H9 (cell line): ENCODE measurements around the gene GPC6. TPM values are rescaled to one million over a fixed set of nuclear protein-coding genes. Genes with fewer than 3 reads are reported as not detected.

Source experiments
- DNase-seq: peaks from one replicate; pipeline ENCODE4 v3.0.0-alpha.2; 2017
- H2AFZ ChIP-seq: one replicate; pipeline ENCODE4 v1.6.1; 2013; ENCODE audit warnings: mild to moderate bottlenecking, low read length, control low read depth, moderate library complexity
- H2AK5ac ChIP-seq: 2 replicates; pipeline ENCODE4 v1.6.1; 2013; ENCODE audit warnings: low read length, control low read depth, mixed read lengths; ENCODE audit not compliant: insufficient read length
- H2BK120ac ChIP-seq: one replicate; pipeline ENCODE4 v1.6.1; 2013; ENCODE audit warnings: low read depth, mild to moderate bottlenecking, low read length, control low read depth, inconsistent platforms; ENCODE audit not compliant: poor library complexity, severe bottlenecking
- H2BK12ac ChIP-seq: 2 replicates; pipeline ENCODE4 v1.6.1; 2013; ENCODE audit warnings: low read length, control low read depth, mixed read lengths, low read depth; ENCODE audit not compliant: insufficient read length
- H2BK15ac ChIP-seq: 2 replicates; pipeline ENCODE4 v1.6.1; 2013; ENCODE audit warnings: low read depth, low read length, control low read depth
- H2BK20ac ChIP-seq: one replicate; pipeline ENCODE4 v1.6.1; 2013; ENCODE audit warnings: low read depth, mild to moderate bottlenecking, low read length, control low read depth, inconsistent platforms; ENCODE audit not compliant: poor library complexity, severe bottlenecking
- H2BK5ac ChIP-seq: 2 replicates; pipeline ENCODE4 v1.6.1; 2013; ENCODE audit warnings: low read length, control low read depth, mixed read lengths; ENCODE audit not compliant: insufficient read length
- H3K14ac ChIP-seq: 2 replicates; pipeline ENCODE4 v1.6.1; 2013; ENCODE audit warnings: low read length, control low read depth; ENCODE audit not compliant: insufficient read depth
- H3K18ac ChIP-seq: 2 replicates; pipeline ENCODE4 v1.6.1; 2013; ENCODE audit warnings: low read depth, mild to moderate bottlenecking, mixed read lengths, low read length, control low read depth; ENCODE audit not compliant: insufficient read length
- H3K23ac ChIP-seq: 2 replicates; pipeline ENCODE4 v1.6.1; 2013; ENCODE audit warnings: low read length, control low read depth, mixed read lengths, low read depth; ENCODE audit not compliant: insufficient read length
- H3K23me2 ChIP-seq: 2 replicates; pipeline ENCODE4 v1.6.1; 2013; ENCODE audit warnings: low read depth, mild to moderate bottlenecking, mixed read lengths, low read length, control low read depth; ENCODE audit not compliant: insufficient read length, poor library complexity, severe bottlenecking
- H3K27ac ChIP-seq: 2 replicates; pipeline ENCODE4 v1.5.1; 2013; ENCODE audit warnings: low read length, control low read depth, mixed read lengths, low read depth; ENCODE audit not compliant: insufficient read length
- H3K27me3 ChIP-seq: 2 replicates; pipeline ENCODE4 v1.6.1; 2013; ENCODE audit warnings: low read length, control low read depth, inconsistent platforms; ENCODE audit not compliant: insufficient read depth
- H3K4ac ChIP-seq: 2 replicates; pipeline ENCODE4 v1.6.1; 2013; ENCODE audit warnings: low read depth, mild to moderate bottlenecking, control low read depth, inconsistent platforms, low read length, moderate library complexity
- H3K4me1 ChIP-seq: 2 replicates; pipeline ENCODE4 v1.6.1; 2013; ENCODE audit warnings: low read length, control low read depth, inconsistent platforms; ENCODE audit not compliant: insufficient read depth
- H3K4me2 ChIP-seq: 2 replicates; pipeline ENCODE4 v1.6.1; 2013; ENCODE audit warnings: low read length, control low read depth, mixed read lengths; ENCODE audit not compliant: insufficient read length, insufficient read depth
- H3K56ac ChIP-seq: 2 replicates; pipeline ENCODE4 v1.6.1; 2013; ENCODE audit warnings: low read depth, mild to moderate bottlenecking, mixed read lengths, low read length, control low read depth; ENCODE audit not compliant: insufficient read length
- H3K79me1 ChIP-seq: 2 replicates; pipeline ENCODE4 v1.6.1; 2013; ENCODE audit warnings: low read depth, mild to moderate bottlenecking, moderate library complexity, low read length, control low read depth, inconsistent platforms; ENCODE audit not compliant: insufficient read depth, poor library complexity, severe bottlenecking
- H3K79me2 ChIP-seq: 2 replicates; pipeline ENCODE4 v1.6.1; 2013; ENCODE audit warnings: low read length, control low read depth, inconsistent platforms; ENCODE audit not compliant: insufficient read depth
- H3K9ac ChIP-seq: 2 replicates; pipeline ENCODE4 v1.6.1; 2013; ENCODE audit warnings: low read length, control low read depth, mixed read lengths; ENCODE audit not compliant: insufficient read length; ENCODE audit errors: extremely low read depth
- H3K9me3 ChIP-seq: one replicate; pipeline ENCODE4 v1.6.1; 2013; ENCODE audit warnings: low read depth, low read length, inconsistent platforms; ENCODE audit not compliant: control insufficient read depth
- H3T11ph ChIP-seq: one replicate; pipeline ENCODE4 v1.6.1; 2013; ENCODE audit warnings: mild to moderate bottlenecking, low read length, control low read depth, inconsistent platforms
- H4K20me1 ChIP-seq: one replicate; pipeline ENCODE4 v1.6.1; 2013; ENCODE audit not compliant: control insufficient read depth, insufficient read length, insufficient read depth
- H4K5ac ChIP-seq: 2 replicates; pipeline ENCODE4 v1.6.1; 2013; ENCODE audit warnings: low read depth, mild to moderate bottlenecking, mixed read lengths, low read length, control low read depth; ENCODE audit not compliant: insufficient read length
- H4K8ac ChIP-seq: replicated peaks from 2 replicates; pipeline ENCODE4 v1.6.1; 2013; ENCODE audit warnings: low read length, control low read depth, mixed read lengths, low read depth; ENCODE audit not compliant: insufficient read length
- H4K91ac ChIP-seq: 2 replicates; pipeline ENCODE4 v1.6.1; 2013; ENCODE audit warnings: low read depth, mild to moderate bottlenecking, moderate library complexity, mixed read lengths, low read length, control low read depth; ENCODE audit not compliant: insufficient read length
- H3K27ac Mint-ChIP-seq, 3 experiments: 2 replicates in 2 of 3; 3 replicates in 1 of 3; pipeline ENCODE4 v1.8.0; 2020 to 2021; ENCODE audit warnings: mixed read lengths in 3 of 3, mild to moderate bottlenecking in 1 of 3, moderate library complexity in 1 of 3
- H3K27me3 Mint-ChIP-seq: 2 replicates; pipeline ENCODE4 v1.8.0; 2021; ENCODE audit warnings: low read depth, mild to moderate bottlenecking, moderate library complexity, mixed read lengths
- H3K36me3 Mint-ChIP-seq, 3 experiments: 2 replicates in 2 of 3; 3 replicates in 1 of 3; pipeline ENCODE4 v1.8.0; 2020 to 2021; ENCODE audit warnings: low read depth in 3 of 3, mixed read lengths in 3 of 3; ENCODE audit not compliant: insufficient read depth in 1 of 3
- H3K4me1 Mint-ChIP-seq, 2 experiments: 2 replicates each; pipeline ENCODE4 v1.8.0; 2020; ENCODE audit warnings: mixed read lengths in 2 of 2
- H3K4me3 Mint-ChIP-seq, 2 experiments: 2 replicates in 1 of 2; 3 replicates in 1 of 2; pipeline ENCODE4 v1.8.0; 2020 to 2021; ENCODE audit warnings: mild to moderate bottlenecking in 2 of 2, mixed read lengths in 2 of 2, moderate library complexity in 1 of 2
- H3K9me3 Mint-ChIP-seq, 2 experiments: 2 replicates in 1 of 2; 3 replicates in 1 of 2; pipeline ENCODE4 v1.8.0; 2020; ENCODE audit warnings: mild to moderate bottlenecking in 2 of 2, mixed read lengths in 2 of 2, moderate library complexity in 1 of 2
- WGBS: extraction: QIAGEN DNeasy Blood & Tissue Kit; methylation state at CpG from one replicate; pipeline ENCODE4 v1.1.7; 2013; ENCODE audit warnings: missing lambda C conversion rate, low lambda C conversion rate, mixed read lengths; ENCODE audit not compliant: insufficient read length; ENCODE audit errors: extremely low coverage; 5-methylcytosine and 5-hydroxymethylcytosine counted together
- total RNA-seq: library from RNA; stranded (reverse); gene quantifications from 2 replicates; pipeline ENCODE4 v1.2.1, GENCODE V29; 2021
- TF ChIP-seq, protein P1 (sequence below): fragments of 200-600 bp; sonication (generic); conservative IDR thresholded peaks from 3 replicates; pipeline ENCODE4 v1.8.0; 2021; ENCODE audit warnings: antibody characterized with exemption, mild to moderate bottlenecking

GPC6 gene
- total RNA-seq, 1 experiment from 2014 or later: 15.6 TPM

- Histone ChIP-seq H4K20me1 (no peaks in the 10 kb centered on the region), H4K91ac (no peak overlapping the region), H3K56ac (no peak overlapping the region), H2BK12ac (no peak overlapping the region), H2BK20ac (no peak overlapping the region), H2BK120ac (no peak overlapping the region), H3K14ac (no peak overlapping the region), H4K8ac (no peak overlapping the region), H3K4me1 (no peaks in the 10 kb centered on the region), H4K5ac (no peak overlapping the region), H3K23me2 (no peaks in the 10 kb centered on the region), H3T11ph (no peak overlapping the region), H3K9me3 (no peaks in the 10 kb centered on the region), H2BK5ac (no peak overlapping the region), H3K27ac (no peak overlapping the region), H3K4ac (no peak overlapping the region), H3K4me2 (no peak overlapping the region), H3K18ac (no peak overlapping the region), H3K27me3 (no peaks in the 10 kb centered on the region), H2AFZ (no peak overlapping the region), H3K79me2 (no peaks in the 10 kb centered on the region), H2BK15ac (no peak overlapping the region), H3K23ac (no peak overlapping the region), H3K79me1 (no peaks in the 10 kb centered on the region), H3K9ac (no peak overlapping the region), H2AK5ac (no peak overlapping the region)
- no CpG with 5 or more reads among the region's 2 CpGs for WGBS
- no peak for DNase-seq
- Mint-ChIP-seq H3K4me1 (peaks cover 0 to 5% of the 10 kb centered on the region in 2 experiments; a peak in 3 of 4 replicates), H3K36me3 (no peaks in the 10 kb centered on the region), H3K4me3 (no peak overlapping the region), H3K27ac (no peak overlapping the region), H3K27me3 (no peaks in the 10 kb centered on the region), H3K9me3 (no peaks in the 10 kb centered on the region)
- TF ChIP-seq, protein P1, sequence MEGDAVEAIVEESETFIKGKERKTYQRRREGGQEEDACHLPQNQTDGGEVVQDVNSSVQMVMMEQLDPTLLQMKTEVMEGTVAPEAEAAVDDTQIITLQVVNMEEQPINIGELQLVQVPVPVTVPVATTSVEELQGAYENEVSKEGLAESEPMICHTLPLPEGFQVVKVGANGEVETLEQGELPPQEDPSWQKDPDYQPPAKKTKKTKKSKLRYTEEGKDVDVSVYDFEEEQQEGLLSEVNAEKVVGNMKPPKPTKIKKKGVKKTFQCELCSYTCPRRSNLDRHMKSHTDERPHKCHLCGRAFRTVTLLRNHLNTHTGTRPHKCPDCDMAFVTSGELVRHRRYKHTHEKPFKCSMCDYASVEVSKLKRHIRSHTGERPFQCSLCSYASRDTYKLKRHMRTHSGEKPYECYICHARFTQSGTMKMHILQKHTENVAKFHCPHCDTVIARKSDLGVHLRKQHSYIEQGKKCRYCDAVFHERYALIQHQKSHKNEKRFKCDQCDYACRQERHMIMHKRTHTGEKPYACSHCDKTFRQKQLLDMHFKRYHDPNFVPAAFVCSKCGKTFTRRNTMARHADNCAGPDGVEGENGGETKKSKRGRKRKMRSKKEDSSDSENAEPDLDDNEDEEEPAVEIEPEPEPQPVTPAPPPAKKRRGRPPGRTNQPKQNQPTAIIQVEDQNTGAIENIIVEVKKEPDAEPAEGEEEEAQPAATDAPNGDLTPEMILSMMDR: no peak
Measured at GRCh38 chr13:93859716-93860115, 633.1 kb downstream of the GPC6 start.
